C4-2B (cell line): Measurements from ENCODE around the gene LCP2.

Source experiments
- CTCF ChIP-seq: fragments of 450-650 bp; conservative IDR thresholded peaks from 2 replicates; pipeline ENCODE4 v1.5.1; 2017; ENCODE audit warnings: mild to moderate bottlenecking
- ZFX ChIP-seq: fragments of 450-650 bp; IDR thresholded peaks from 2 replicates; pipeline ENCODE4 v1.6.1; 2017

DNA sequence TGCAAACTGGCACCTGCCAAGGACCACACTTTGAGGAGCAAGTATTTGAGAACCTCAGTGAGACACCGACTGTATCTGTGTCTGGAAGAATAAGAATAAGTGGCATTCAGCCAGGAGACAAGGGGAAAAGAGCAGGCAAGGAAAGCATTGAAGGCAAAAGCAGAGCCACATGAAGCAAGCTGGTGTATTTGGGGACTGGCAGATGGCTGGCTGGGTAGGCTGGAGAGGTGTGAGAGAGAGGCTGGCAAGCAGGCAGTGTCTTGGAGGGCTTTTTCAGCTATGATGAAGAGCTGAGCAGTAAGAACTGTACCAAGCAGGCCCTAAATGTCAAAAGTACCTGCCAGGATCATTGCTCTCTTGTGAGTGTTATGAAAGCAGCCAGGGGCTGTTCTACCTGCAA lies 78.9 kb downstream of the LCP2 start:
- TF ChIP-seq CTCF (no peak), ZFX (no peak)
